ENCODE measurements around the gene SIPA1L3.

GRCh38 chr19:38042132-38042531, 135.1 kb downstream of the SIPA1L3 start:
- TF ChIP-seq TCF3 (IDR thresholded peaks at IDR 0.05; ENCODE audit: borderline replicate concordance, insufficient read depth, low read depth, low read length) (no peak), REST (IDR thresholded peaks at IDR 0.05; ENCODE audit: low read depth, low read length) (no peak), POLR2A (IDR thresholded peaks at IDR 0.05; ENCODE audit: low read depth, low read length) (no peak), NR2C2 (IDR thresholded peaks at IDR 0.05; ENCODE audit: borderline replicate concordance, control insufficient read depth, insufficient read length, low read depth) (no peak), BHLHE40 (IDR thresholded peaks at IDR 0.05; ENCODE audit: borderline replicate concordance in 1 of 2, low read depth in 2 of 2, low read length in 1 of 2) (no peak)

Data from GM12878 (cell line).